Bronchial epithelial cell (primary cell): ENCODE results near the gene TEPSIN. TPM values are rescaled to one million over a fixed set of nuclear protein-coding genes. Genes with fewer than 3 reads are reported as not detected.
A peak's percentile ranks its signal among the peaks of the same experiment; 100 is the strongest.

ENCODE experiments used
- DNase-seq: peaks from one replicate; pipeline ENCODE4 v3.0.0-alpha.2; 2010; ENCODE audit warnings: low read depth
- FAIRE-seq: peaks from 2 replicates; lab custom pipeline; 2011; peaks lifted over from hg19 to GRCh38; lab: Jason Lieb, UNC
- H3K27me3 ChIP-seq: 2 replicates; pipeline ENCODE4 v1.5.1; 2011; ENCODE audit warnings: low read length; ENCODE audit not compliant: control insufficient read depth, insufficient read depth
- H3K36me3 ChIP-seq: 2 replicates; pipeline ENCODE4 v1.5.1; 2011; ENCODE audit warnings: low read length; ENCODE audit not compliant: control insufficient read depth, insufficient read depth
- H3K4me3 ChIP-seq: 2 replicates; pipeline ENCODE4 v1.5.1; 2011; ENCODE audit warnings: mild to moderate bottlenecking, low read depth, low read length, control low read depth
- total RNA-seq: library from RNA; depleted of rRNA; stranded (reverse); fragments of >200 nt; gene quantifications from 2 replicates; pipeline ENCODE4 v1.2.1, GENCODE V29; 2014
- TF ChIP-seq, protein P1 (sequence below): IDR thresholded peaks from 2 replicates; pipeline ENCODE4 v1.5.1; 2011; ENCODE audit warnings: mild to moderate bottlenecking, moderate library complexity, low read length, control low read depth, inconsistent platforms; ENCODE audit not compliant: insufficient read depth, severe bottlenecking

TEPSIN gene
- total RNA-seq, 1 donor from 2014 or later, result 5.8 TPM

DNA sequence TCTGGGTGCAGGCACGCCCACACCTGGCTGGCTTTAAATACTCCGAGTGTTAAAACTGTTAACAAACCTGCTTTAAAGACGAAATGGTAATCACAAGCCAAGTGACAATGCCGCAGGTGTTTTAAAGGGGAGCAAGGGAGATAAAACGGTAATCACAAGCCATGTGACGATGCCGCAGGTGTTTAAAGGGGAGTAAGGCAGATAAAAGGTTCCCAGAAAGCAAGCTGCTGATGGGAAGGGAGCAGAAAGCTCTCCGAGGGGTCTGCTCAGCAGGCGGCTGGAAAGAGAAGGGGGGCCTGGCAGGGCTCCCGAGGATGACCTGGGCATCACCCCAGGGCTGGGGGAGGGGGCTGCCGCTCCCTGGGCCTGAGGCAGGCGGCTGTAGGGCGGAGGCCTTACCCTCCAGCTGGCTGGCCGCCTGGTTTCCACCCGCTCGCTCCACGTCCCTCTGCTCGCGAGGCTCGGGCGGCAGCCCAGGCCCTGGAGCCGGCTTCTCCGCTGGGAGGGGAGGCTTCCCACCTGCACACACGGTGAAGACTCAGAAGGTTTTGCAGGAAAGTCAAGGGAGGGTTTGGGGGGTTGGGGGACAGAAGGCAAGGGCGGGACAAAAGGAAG lies 12.3 kb upstream of the TEPSIN start:
- DNase-seq (no peak), FAIRE-seq (no peak)
- Histone ChIP-seq H3K4me3 (no peak overlapping the region), H3K27me3 (no peaks in the 10 kb centered on the region), H3K36me3 (peaks cover 13% of the 10 kb centered on the region)
- TF ChIP-seq, protein P1, sequence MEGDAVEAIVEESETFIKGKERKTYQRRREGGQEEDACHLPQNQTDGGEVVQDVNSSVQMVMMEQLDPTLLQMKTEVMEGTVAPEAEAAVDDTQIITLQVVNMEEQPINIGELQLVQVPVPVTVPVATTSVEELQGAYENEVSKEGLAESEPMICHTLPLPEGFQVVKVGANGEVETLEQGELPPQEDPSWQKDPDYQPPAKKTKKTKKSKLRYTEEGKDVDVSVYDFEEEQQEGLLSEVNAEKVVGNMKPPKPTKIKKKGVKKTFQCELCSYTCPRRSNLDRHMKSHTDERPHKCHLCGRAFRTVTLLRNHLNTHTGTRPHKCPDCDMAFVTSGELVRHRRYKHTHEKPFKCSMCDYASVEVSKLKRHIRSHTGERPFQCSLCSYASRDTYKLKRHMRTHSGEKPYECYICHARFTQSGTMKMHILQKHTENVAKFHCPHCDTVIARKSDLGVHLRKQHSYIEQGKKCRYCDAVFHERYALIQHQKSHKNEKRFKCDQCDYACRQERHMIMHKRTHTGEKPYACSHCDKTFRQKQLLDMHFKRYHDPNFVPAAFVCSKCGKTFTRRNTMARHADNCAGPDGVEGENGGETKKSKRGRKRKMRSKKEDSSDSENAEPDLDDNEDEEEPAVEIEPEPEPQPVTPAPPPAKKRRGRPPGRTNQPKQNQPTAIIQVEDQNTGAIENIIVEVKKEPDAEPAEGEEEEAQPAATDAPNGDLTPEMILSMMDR, result no peak

DNA sequence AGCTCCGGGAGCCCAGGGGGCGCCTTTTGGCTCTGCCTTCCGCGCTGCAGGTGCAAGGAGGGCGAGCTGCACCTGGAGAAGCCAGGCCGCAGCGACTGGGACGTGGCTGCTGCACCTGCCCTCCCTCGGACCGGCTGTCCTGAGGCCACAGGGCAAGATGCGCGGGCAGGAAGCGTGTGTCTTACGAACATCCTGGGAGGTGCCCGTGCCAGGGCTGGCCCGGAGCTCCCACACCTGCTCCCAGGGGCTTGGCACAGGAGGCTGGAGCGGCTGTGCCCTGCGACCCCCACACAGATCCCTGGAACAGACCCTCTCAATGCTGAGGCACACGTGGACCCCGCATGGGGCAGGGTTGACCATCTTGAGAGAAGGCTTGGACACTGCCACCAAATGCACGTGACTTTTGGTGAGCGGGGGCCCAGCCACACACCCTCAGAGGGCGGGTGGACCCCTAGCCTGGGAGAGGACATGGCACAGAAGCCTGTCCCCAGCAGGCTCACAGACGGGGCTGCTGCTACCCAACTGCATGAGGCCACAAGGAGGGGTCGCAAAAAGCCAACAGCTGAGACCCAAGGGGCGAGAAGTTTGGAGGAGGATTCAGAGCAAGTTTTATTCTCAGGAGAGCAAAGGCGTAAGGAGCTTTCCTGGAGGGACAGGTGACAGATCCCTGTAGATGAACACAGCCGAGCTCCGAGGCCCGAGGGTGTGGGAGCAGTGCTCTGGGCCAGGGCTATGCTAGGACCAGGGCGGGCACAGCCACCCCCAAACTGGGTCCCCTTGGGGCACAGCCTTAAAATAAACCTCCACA lies 11.6 kb upstream of the TEPSIN start:
- Histone ChIP-seq H3K4me3 (no peak overlapping the region), H3K27me3 (no peaks in the 10 kb centered on the region), H3K36me3 (peaks cover 15% of the 10 kb centered on the region)
- TF ChIP-seq, protein P1, result no peak
- DNase-seq (no peak), FAIRE-seq (no peak)

DNA sequence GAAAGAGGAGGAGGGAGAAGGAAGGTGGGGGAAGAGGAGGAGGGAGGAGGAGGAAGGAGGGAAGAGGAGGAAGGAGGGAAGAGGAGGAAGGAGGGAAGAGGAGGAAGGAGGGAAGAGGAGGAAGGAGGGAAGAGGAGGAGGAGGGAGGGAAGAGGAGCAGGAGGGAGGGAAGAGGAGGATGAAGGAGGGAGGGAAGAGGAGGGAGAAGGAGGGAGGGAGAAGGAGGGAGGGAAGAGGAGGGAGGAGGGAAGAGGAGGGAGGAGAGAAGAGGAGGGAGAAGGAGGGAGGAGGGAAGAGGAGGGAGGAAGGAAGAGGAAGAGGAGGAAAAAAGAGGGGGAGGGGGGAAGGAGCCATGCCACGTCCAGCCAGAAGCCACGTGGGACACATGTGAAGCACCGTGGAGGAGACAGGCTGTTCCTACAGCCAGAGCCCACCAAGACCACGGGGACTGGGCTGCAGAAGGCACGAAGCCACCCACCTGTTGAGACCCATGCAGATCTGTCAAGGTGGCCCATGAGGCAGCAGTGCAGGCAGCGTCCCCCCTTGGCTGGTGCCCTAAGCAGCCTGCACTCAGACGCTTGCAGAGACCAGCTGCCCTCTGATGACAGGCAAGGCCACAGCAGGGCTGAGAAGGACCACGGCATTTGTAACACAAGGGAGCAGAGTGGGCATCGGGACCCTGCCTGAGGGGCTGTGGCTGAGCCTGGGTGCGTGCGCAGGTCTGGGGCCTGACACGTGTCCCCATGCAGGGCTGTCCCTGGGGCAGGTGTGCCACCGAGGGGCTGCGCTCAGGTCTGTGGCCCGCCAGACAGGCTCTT lies 10.6 kb upstream of the TEPSIN start:
- Histone ChIP-seq H3K4me3 (no peak overlapping the region), H3K27me3 (no peaks in the 10 kb centered on the region), H3K36me3 (peaks cover 16% of the 10 kb centered on the region)
- peak; percentile 92 for FAIRE-seq
- TF ChIP-seq, protein P1, result no peak
- no peak for DNase-seq

DNA sequence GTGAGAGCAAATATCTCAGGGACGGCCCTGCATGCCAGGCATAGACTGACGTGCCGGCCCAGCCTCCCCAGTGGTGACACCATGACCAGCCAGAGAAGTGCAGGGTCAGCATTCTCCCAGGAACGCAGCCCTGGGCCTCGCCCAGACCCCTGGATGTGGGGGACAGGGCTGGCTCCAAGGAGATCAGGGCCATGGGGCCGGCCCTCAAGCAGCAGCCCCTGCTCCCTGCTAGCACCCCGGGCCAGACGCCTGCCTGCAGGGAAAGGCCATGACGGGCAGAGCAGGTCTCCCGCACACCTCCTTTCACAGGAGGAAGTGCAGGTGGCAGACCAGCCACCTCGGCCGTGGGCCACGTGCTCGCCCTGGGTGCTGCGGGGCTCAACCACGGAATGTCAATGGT lies 9.8 kb upstream of the TEPSIN start:
- TF ChIP-seq, protein P1, result no peak
- Histone ChIP-seq H3K27me3 (no peaks in the 10 kb centered on the region), H3K36me3 (peaks cover 16% of the 10 kb centered on the region), H3K4me3 (no peak overlapping the region)
- FAIRE-seq, result no peak
- no peak for DNase-seq

DNA sequence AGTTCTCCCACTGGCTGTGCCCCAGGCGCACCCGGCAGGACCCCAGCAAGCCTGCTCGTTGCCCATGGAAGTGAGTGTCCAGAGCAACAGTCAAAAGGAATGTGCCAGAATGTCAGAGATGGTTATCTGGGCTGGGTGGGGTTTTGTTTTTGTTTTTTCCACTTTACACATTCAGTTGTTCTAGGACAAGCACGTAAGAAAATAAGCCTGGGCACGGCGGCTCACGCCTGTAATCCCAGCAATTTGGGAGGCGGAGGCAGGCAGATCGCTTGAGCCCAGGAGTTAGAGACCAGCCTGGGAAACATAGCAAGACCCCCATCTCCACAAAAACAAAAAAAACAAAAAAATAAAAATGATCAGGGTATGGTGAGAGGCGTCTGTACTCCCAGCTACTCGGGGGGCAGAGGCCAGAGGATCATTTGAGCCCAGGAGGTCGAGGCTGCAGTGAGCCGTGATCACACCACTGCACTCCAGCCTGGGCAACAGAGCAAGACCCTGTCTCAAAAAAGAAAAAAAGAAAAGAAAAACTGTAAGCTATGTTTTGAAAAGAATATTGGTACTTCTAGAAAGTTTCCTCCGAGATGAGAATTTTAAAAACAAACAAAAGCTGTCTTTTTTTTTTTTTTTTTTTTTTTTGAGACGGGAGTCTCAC lies 8.6 kb upstream of the TEPSIN start:
- DNase-seq (no peak), FAIRE-seq (no peak)
- TF ChIP-seq, protein P1, result no peak
- H3K4me3 ChIP-seq, result no peak overlapping the region
- H3K36me3 ChIP-seq, result peaks cover 12% of the 10 kb centered on the region
- H3K27me3 ChIP-seq, result no peaks in the 10 kb centered on the region
